Sigmoid colon (tissue), 4 donors: ENCODE results near the gene ABHD14A.

Experiments used
- CTCF ChIP-seq, 4 experiments: fragments of 450-650 bp in 3 of 4; fragments of 200-600 bp in 1 of 4; IDR thresholded peaks; one replicate each; pipeline ENCODE4 v1.5.1; 2016 to 2019; ENCODE audit warnings: antibody characterized with exemption in 4 of 4, mild to moderate bottlenecking in 3 of 4, moderate library complexity in 2 of 4
- EP300 ChIP-seq, 4 donors: sonication (generic); formaldehyde crosslinking; IDR thresholded peaks; one replicate each; pipeline ENCODE4 v1.6.1; 2017; ENCODE audit warnings: antibody characterized with exemption in 4 of 4

DNA sequence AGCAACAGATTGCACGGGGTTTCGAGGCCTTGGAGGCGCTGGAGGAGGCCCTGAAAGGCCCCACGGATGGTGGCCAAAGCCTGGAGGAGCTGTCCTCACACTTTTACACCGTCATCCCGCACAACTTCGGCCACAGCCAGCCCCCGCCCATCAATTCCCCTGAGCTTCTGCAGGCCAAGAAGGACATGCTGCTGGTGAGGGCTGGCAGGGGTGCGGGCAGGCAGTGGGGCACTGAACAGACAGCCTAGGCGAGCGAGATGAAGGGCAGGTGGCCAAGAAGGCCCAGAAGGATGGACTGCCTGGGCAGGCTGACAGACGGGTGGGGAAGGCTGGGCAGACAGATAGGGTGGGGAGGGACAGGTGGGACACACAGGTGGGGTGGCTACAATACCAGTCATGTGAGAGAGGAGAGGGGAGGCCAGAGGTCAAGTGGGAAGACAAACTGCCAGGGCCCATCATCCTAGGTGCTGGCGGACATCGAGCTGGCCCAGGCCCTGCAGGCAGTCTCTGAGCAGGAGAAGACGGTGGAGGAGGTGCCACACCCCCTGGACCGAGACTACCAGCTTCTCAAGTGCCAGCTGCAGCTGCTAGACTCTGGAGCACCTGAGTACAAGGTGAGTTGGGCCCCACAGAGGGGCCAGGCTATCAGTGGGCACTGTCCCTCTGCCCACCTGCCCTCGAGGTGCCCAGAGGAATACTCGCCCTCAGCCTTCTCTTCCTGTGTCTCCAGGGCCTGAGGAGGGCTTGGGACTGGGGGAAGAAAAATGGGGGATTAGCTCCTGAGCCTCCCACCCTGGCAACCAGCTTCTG lies 29.6 kb upstream of the ABHD14A start:
- TF ChIP-seq CTCF (IDR thresholded peaks at IDR 0.05) (no peak), EP300 (IDR thresholded peaks at IDR 0.05) (no peak)
